Stimulated activated CD8-positive, alpha-beta memory T cell treated with anti-CD3 and anti-CD28 coated beads, Interleukin-7, amount 100 ng/mL, for 1 hour (primary cell): Measurements from ENCODE around the gene THAP8.

ENCODE experiments used
- DNase-seq, 2 donors: peaks; one replicate each; pipeline ENCODE4 v3.0.0-alpha.2; 2020; ENCODE audit warnings: low read depth in 2 of 2

Gene THAP8

DNA sequence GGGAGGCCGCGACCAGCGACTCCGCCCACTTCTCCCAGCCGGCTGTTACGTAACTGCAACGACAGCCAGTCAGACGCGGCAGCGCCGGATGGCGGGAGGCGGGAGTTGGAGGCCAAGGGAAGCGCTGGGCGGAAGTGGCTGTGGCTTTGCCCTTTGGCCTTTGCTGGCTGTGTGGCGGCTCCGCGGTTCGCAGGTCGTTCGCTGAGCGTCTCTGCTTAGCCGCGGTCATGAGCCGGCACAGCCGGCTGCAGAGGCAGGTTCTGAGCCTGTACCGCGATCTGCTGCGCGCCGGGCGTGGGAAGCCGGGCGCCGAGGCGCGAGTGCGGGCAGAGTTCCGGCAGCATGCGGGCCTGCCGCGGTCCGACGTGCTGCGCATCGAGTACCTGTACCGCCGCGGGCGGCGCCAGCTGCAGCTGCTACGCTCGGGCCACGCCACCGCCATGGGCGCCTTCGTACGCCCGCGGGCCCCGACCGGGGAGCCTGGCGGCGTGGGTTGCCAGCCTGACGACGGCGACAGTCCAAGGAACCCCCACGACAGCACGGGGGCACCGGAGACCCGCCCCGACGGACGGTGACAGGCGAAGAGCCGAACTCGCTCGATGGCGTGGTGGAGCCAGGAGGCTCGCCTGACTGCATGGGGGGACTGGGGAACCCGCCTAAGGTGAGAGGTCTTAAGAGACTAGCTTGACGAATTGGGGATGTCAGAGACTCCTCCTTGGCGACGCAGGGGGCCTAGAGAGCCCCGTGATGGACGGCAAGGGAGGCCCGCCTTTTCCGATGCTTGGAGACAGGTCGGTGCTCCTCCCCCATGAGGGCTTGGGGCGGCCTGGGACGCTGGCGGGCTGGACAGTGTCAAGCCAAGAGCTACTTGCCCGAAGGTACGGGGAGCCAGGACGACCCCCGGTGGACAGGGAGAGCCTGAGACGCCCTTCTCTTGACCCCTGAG is 58.8 kb downstream of the THAP8 start, which contains the start of gene SDHAF1:
TSS of gene SDHAF1 (plus strand) at position 141 of the 946 bp plus-strand sequence. CDS start at position 228, 87 bp downstream.
- peak; percentile 84 to 86 for DNase-seq

DNA sequence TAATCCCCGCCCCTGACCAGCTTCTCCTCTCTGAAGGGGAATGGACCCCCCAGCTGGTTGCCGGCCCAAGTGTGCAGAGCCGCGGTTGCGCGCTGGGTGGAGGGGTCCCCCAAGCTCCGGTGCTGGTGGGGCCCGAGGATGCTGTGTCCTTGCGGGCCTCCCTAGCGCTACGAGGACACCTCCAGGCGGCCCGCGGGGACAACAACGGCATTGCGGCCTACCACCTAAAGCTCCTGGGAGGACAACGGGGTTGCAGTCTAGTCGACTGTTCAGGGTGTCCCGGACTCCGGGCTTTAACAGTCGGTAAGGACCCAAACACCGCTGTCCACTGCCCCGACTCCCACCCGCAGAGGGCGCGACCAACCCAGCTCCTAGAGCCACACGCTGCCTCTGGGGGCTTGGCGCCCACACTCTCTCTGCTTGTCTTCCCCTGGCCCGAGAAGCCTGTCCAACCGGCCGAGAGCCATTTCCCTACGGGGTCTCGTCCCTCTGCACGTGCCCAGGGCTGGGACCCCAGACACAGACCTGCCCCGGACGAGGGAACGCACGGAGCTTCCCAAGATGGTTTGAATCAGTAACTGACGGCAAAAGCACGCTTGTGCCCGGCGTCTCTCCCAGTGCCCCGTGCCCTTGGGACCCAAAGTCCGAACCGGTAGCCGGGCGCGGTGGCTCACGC is 60.0 kb downstream of the THAP8 start:
- DNase-seq, result no peak

DNA sequence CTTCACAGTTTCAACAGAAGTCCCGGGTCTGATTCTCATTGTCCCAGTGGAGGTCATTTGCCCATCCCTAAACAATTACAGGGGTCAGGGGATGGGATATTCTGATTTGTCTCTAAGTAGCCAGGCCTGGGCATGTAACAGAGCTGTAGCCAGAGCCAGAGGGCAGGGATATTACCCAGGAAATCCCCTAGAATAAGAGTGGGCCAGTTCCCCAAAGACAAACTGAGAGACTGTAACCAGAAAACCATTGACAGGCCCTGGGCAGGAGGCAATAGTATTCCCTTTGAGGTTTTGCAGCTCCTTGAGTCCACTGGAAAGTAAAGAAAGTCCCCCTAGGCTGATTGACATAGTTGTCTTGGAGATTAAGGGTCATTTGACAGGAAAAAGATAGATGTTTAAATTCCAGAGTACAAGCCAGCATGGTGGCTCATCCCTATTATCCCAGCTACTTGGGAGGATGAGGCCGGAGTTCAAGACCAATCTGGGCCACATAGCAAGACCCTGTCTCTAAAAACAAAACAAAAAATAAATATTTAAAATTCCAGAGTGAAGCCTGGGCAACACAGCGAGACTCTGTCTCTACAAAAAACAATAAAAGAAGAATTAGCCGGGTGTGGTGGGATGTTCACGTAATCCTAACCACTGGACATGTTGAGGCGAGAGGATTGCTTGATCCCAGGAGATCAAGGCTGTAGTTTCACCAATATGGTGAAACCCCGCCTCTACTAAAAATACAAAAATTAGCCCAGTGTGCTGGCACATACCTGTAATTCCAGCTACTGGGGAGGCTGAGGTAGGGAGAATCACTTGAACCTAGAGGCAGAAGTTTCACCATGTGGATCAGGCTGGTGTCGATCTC is 60.9 kb downstream of the THAP8 start:
- no peak for DNase-seq

GRCh38 chr19:35991731-35992450 is 62.2 kb downstream of the THAP8 start:
- DNase-seq, result no peak

GRCh38 chr19:35990771-35991730 is 63.0 kb downstream of the THAP8 start:
- no peak for DNase-seq

DNA sequence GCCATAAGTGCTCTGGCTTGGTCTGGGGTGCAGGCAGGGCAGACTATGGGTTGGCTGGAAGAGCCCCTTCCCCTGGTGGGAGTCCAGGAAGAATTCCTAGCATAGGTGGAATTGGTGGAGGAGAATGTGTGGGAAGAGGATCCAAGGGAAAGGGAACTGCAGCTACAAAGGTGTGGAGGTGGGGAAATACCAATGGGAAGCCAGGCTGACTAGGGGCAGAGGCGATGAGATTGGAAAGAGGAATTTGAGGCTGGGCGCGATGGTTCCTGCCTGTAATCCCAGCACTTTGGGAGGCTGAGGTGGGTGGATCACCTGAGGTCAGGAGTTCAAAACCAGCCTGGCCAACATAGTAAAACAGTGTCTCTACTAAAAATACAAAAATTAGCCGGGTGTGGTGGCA is 63.9 kb downstream of the THAP8 start:
- DNase-seq, result no peak

- no peak for DNase-seq
Measured at GRCh38 chr19:35988824-35989223, 65.3 kb downstream of the THAP8 start.

- no peak for DNase-seq
Measured at GRCh38 chr19:35987571-35987896, 66.6 kb downstream of the THAP8 start.

GRCh38 chr19:35986664-35987570 is 67.2 kb downstream of the THAP8 start:
- DNase-seq, result no peak

GRCh38 chr19:35986111-35986510 is 68.0 kb downstream of the THAP8 start:
- DNase-seq, result no peak
